Measurements from ENCODE around the gene NTN1.
"Not testable (repeated sequence)": the region's sequence is repeated elsewhere in the genome, so short reads cannot be mapped to it uniquely, and the experiment has no call there.

Gene NTN1

GRCh38 chr17:9021158-9021991, at the start of gene NTN1:
NTN1 (plus strand) TSS chr17:9021510; CDS start chr17:9022374, 864 bp downstream.
- DNase-seq (ENCODE audit: insufficient read length, low spot score): peak; percentile 75

DNA sequence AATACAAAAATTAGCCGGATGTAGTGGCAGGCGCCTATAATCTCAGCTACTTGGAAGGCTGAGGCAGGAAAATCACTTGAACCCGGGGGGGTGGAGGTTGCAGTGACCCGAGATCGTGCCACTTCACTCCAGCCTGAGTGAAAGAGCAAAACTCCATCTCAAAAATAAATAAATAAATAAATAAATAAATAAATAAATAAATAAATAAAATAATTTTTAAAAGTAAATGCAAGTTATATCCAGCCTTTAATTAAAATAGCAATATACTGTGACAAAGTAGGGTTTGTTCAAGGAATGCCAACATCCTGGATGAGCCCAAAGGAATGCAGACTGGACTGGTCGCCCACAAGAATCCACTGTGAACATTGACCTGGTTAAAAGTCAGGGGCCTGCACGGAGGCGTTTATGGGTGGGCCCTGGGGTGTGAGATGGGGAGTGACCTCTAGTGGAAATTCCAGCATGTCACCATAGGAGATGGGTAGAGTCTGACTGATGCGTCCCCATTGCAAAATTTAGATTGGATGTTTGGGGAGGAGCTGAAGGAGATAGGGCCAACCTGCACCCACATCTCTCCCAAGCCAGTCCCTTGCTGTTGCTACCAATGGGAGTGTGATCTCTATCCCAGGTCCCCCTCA, 46.1 kb upstream of the NTN1 start:
- no peak for FAIRE-seq
- DNase-seq (ENCODE audit: insufficient read length, low spot score): no peak

More at GRCh38 chr17:9021158-9021991, at the start of gene NTN1:
- FAIRE-seq: peak; percentile 58

- no peak for DNase-seq (ENCODE audit: insufficient read length, low spot score)
- peak; percentile 66 for FAIRE-seq
Observed at GRCh38 chr17:8976638-8977037, 44.7 kb upstream of the NTN1 start.

DNA sequence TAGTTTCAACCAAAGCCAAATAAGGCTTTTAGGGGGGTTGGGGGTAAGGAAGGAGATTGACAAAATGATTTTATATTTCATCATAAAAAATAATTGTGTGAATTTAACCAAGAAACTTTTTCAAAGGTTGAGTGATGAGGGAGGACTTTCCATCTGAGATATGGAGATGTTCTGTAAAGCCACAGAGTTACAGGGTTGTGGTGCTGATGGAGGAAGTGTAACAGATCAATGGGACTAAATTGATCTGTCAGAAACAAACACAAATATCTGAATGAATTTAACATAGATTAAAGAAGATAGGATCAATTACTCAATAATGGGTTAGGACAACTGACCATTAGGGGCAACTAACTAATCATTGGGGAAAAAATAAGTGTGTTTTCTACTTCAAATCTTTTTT, 41.6 kb upstream of the NTN1 start:
- DNase-seq (ENCODE audit: insufficient read length, low spot score) (no peak), FAIRE-seq (no peak)

DNA sequence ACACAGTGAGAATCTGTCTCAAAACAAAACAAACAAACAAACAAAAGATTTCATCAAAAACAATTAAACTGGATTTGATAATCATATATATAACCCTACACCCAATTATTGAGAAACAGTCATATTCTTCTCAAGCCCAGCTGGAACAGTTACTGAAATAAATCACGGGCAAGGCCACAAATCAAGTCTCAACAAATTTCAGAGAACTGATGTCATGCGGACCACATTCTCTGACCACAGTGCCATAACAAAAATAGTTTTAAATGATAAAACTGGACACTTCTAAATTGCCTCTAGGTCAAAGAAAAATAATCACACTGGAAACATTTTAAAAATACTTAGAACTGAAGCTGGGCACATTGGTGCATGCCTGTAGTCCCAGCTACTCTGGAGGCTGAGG, 39.9 kb upstream of the NTN1 start:
- DNase-seq (ENCODE audit: insufficient read length, low spot score): no peak
- FAIRE-seq: no peak

DNA sequence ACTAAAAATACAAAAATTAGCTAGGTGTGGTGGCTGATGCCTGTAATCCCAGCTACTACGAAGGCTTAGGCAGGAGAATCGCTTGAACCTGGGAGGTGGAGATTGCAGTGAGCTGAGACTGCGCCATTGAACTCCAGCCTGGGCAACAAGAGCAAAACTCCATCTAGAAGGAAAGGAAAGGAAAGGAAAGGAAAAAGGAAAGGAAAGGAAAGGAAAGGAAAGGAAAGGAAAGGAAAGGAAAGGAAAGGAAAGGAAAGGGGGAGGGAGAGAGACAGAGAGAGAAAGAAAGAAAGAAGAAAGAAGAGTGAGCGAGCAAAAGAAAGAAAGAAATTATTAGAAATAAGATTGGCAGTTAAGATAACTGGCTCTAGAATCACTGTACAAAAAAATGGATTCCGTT, 37.1 kb upstream of the NTN1 start:
- not testable (repeated sequence) for DNase-seq (ENCODE audit: insufficient read length, low spot score)

GRCh38 chr17:8985054-8985701, 36.1 kb upstream of the NTN1 start:
- peak; percentile 98 for FAIRE-seq
- no peak for DNase-seq (ENCODE audit: insufficient read length, low spot score)

More for the DNA sequence above, 37.1 kb upstream of the NTN1 start:
- not testable (repeated sequence) for FAIRE-seq

- no peak for DNase-seq (ENCODE audit: insufficient read length, low spot score)
- peak; percentile 45 for FAIRE-seq
Observed at GRCh38 chr17:8986295-8986694, 35.0 kb upstream of the NTN1 start.

GRCh38 chr17:8988263-8988935, 32.9 kb upstream of the NTN1 start:
- FAIRE-seq; DNase-seq (ENCODE audit: insufficient read length, low spot score): not testable (repeated sequence)

GRCh38 chr17:8991514-8992285, 29.6 kb upstream of the NTN1 start:
- FAIRE-seq (peak; percentile 73), DNase-seq (ENCODE audit: insufficient read length, low spot score) (no peak)

DNA sequence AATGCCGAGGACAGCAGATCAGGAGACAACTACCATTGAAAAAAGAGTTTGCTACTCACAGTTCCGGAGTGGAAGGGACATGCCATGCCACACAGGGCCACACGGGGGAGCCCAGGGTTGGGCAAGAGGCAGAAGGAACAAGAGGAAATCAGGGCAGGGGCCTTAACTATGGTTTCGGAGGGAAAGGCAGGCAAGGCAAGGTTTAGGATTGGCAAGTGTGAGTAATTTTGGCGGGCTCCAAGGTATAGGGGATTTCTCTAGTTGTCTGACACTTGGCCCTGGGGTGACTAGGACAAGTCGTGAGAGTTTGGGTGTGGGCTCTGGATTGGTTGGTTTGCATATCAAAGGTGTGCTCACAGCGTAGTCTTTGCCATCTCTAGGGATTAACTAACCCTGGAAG, 27.0 kb upstream of the NTN1 start:
- FAIRE-seq (peak; percentile 63), DNase-seq (ENCODE audit: insufficient read length, low spot score) (no peak)

GRCh38 chr17:8995711-8996110, 25.6 kb upstream of the NTN1 start:
- DNase-seq (ENCODE audit: insufficient read length, low spot score): no peak
- FAIRE-seq: no peak

- peak; percentile 77 for DNase-seq (ENCODE audit: insufficient read length, low spot score)
- peak; percentile 73 for FAIRE-seq
Observed at GRCh38 chr17:8997994-8998628, 23.2 kb upstream of the NTN1 start.

DNA sequence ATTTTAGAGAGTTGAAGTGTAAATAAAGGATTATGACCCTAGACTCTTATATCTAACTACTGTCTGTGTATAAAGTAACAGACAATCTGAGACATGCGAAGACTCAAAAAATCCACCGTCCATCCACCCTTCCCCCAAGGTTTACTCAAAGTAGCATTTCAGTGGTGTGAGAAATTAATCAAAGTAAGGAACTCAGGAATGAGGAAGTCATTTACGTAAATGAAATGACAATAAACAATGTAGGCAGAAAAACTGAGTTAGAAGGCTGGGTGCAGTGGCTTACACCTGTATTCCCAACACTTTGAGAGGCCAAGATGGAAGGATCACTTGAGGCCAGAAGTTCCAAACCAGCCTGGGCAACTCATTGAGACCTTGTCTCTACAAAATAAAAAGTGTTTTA, 19.8 kb upstream of the NTN1 start:
- DNase-seq (ENCODE audit: insufficient read length, low spot score): no peak
- peak; percentile 26 for FAIRE-seq

- DNase-seq (ENCODE audit: insufficient read length, low spot score) (no peak), FAIRE-seq (no peak)
Observed at GRCh38 chr17:9002227-9002605, 19.1 kb upstream of the NTN1 start.

- DNase-seq (ENCODE audit: insufficient read length, low spot score) (peak; percentile 70), FAIRE-seq (no peak)
Observed at GRCh38 chr17:9002606-9003354, 18.5 kb upstream of the NTN1 start.

GRCh38 chr17:9003355-9004131, 17.8 kb upstream of the NTN1 start:
- DNase-seq (ENCODE audit: insufficient read length, low spot score): peak; percentile 21
- FAIRE-seq: no peak
